ENCODE data around the gene ITGB2. TPM values are rescaled to one million over a fixed set of nuclear protein-coding genes. Genes with fewer than 3 reads are reported as not detected.

ITGB2 gene
- polyA plus RNA-seq, 1 of the 3 experiments (the other 2 are of a cell fraction): 0.77 TPM

DNA sequence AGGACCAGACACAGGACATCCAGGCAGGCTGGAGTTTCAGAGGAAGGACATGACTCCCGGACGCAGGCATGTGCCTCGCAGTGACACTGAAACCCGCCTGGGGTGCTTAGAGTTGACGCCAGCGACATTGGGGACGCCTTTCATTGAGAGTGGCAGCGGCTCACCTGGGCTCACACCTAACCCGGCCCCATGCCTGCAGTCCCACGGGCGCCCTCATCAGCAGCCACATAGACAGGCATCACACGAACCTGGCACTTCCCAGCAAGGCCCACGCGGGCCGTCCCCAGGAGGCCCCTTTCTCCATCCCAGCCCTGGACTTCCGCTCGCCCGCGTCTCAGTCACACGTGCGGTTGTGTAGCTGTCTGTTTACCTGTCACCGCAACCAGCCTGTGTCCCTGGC is 17.0 kb downstream of the ITGB2 start:
- Histone ChIP-seq H3K4me3 (ENCODE audit: low read depth in 2 of 2, low read length in 1 of 2) (no peak overlapping the region), H3K9ac (no peak overlapping the region), H3K36me3 (replicated peaks in 1 of 2; ENCODE audit: control insufficient read depth in 1 of 2, insufficient read depth in 2 of 2, low read length in 1 of 2) (no peaks in the 10 kb centered on the region), H3K9me3 (no peaks in the 10 kb centered on the region), H3K79me2 (ENCODE audit: insufficient read depth) (no peaks in the 10 kb centered on the region), H4K20me1 (ENCODE audit: insufficient read depth) (no peaks in the 10 kb centered on the region), H3K9me2 (no peaks in the 10 kb centered on the region), H3K4me2 (no peak overlapping the region), H3K27ac (ENCODE audit: low read depth in 2 of 2, low read length in 1 of 2) (no peak overlapping the region), H2AFZ (ENCODE audit: low read depth) (no peak overlapping the region), H3K27me3 (ENCODE audit: insufficient read depth) (peaks cover 5% of the 10 kb centered on the region; the same call in 1 of the 2 replicates), H3K4me1 (ENCODE audit: control insufficient read depth in 1 of 2, insufficient read depth in 2 of 2, low read depth in 1 of 2, low read length in 1 of 2) (no peaks in the 10 kb centered on the region), H3F3A (replicated peaks; ENCODE audit: insufficient read depth) (peaks cover 7% of the 10 kb centered on the region)
- 84% methylated on average over 15 of the region's 22 CpGs for WGBS (ENCODE audit: low lambda C conversion rate)
- no peak for DNase-seq
- CTCF ChIA-PET: interaction anchor here (0.7 kb wide), 1 partner anchor 123 kb away, joined by 3 read pairs; no protein-coding TSS in a partner anchor
- POLR2A ChIA-PET: no interaction called here
- no peak for TF ChIP-seq CHD2 (IDR thresholded peaks at IDR 0.05; ENCODE audit: low read length, partially characterized antibody)
- TF ChIP-seq, protein P1, sequence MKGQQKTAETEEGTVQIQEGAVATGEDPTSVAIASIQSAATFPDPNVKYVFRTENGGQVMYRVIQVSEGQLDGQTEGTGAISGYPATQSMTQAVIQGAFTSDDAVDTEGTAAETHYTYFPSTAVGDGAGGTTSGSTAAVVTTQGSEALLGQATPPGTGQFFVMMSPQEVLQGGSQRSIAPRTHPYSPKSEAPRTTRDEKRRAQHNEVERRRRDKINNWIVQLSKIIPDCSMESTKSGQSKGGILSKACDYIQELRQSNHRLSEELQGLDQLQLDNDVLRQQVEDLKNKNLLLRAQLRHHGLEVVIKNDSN (IDR thresholded peaks at IDR 0.05; ENCODE audit: borderline replicate concordance, low read depth): no peak
- TF ChIP-seq FOSL2 (IDR thresholded peaks at IDR 0.05; ENCODE audit: borderline replicate concordance, low read depth): no peak
- TF ChIP-seq ELF1 (IDR thresholded peaks at IDR 0.05): no peak
- no peak for TF ChIP-seq SMC3 (IDR thresholded peaks at IDR 0.05; ENCODE audit: low read depth, low read length)
- TF ChIP-seq RXRA (IDR thresholded peaks at IDR 0.05; ENCODE audit: borderline replicate concordance, low read depth): no peak
- TF ChIP-seq NRF1 (IDR thresholded peaks at IDR 0.05; ENCODE audit: low read depth, low read length): no peak
- TF ChIP-seq, protein P2, sequence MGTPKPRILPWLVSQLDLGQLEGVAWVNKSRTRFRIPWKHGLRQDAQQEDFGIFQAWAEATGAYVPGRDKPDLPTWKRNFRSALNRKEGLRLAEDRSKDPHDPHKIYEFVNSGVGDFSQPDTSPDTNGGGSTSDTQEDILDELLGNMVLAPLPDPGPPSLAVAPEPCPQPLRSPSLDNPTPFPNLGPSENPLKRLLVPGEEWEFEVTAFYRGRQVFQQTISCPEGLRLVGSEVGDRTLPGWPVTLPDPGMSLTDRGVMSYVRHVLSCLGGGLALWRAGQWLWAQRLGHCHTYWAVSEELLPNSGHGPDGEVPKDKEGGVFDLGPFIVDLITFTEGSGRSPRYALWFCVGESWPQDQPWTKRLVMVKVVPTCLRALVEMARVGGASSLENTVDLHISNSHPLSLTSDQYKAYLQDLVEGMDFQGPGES (IDR thresholded peaks at IDR 0.05; ENCODE audit: low read depth, low read length): no peak
- TF ChIP-seq SIN3A (IDR thresholded peaks at IDR 0.05; ENCODE audit: borderline replicate concordance, low read depth, low read length): no peak
- no peak for TF ChIP-seq GABPA (IDR thresholded peaks at IDR 0.05; ENCODE audit: low read depth)
- TF ChIP-seq FOXJ3 (CRISPR knock-in tag; IDR thresholded peaks at IDR 0.05): no peak
- no peak for TF ChIP-seq RAD21 (IDR thresholded peaks at IDR 0.05; ENCODE audit: low read length)
- TF ChIP-seq MXI1 (IDR thresholded peaks at IDR 0.05; ENCODE audit: low read depth, low read length): no peak

DNA sequence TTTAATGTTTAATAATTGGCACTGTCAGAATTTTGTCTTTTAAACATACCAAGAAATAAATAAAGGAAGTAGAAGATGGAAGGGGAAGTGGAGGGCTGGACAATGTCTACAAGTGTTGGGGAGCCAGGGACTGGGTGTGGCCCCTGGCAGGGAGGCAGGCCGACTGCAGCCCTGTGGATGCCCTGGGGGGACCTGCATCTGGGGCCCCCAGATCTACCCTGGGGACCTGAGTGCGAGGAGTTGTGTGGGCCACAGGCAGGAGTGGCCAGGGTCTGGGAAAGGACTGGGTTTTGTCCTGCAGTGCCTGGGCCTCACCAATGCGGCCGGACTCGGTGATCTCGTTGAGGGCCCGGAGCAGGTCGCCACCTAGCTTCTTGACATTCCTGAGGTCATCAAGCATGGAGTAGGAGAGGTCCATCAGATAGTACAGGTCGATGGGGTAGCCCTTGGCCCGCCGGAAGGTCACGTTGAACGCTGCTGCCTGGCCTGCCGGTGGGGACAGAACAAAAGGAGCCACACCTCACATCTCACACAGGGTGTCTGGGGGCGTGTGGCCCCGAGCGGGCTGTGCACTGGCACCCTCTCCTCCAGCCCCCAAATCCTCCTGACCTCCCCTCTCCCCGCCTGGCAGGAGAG is 17.5 kb downstream of the ITGB2 start:
- Histone ChIP-seq H3K4me1 (ENCODE audit: control insufficient read depth in 1 of 2, insufficient read depth in 2 of 2, low read depth in 1 of 2, low read length in 1 of 2) (no peaks in the 10 kb centered on the region), H3K4me3 (ENCODE audit: low read depth in 2 of 2, low read length in 1 of 2) (no peak overlapping the region), H3K36me3 (replicated peaks in 1 of 2; ENCODE audit: control insufficient read depth in 1 of 2, insufficient read depth in 2 of 2, low read length in 1 of 2) (no peaks in the 10 kb centered on the region), H3K27ac (ENCODE audit: low read depth in 2 of 2, low read length in 1 of 2) (no peak overlapping the region), H3K9me2 (no peaks in the 10 kb centered on the region), H3K9ac (no peak overlapping the region), H4K20me1 (ENCODE audit: insufficient read depth) (no peaks in the 10 kb centered on the region), H3K9me3 (no peaks in the 10 kb centered on the region), H3K27me3 (ENCODE audit: insufficient read depth) (peaks cover 8% of the 10 kb centered on the region; the same call in 1 of the 2 replicates), H3K4me2 (no peak overlapping the region), H3K79me2 (ENCODE audit: insufficient read depth) (no peaks in the 10 kb centered on the region), H3F3A (replicated peaks; ENCODE audit: insufficient read depth) (peaks cover 7% of the 10 kb centered on the region), H2AFZ (ENCODE audit: low read depth) (no peak overlapping the region)
- WGBS (ENCODE audit: low lambda C conversion rate): 79% methylated on average over 7 of the region's 18 CpGs
- no peak for DNase-seq
- CTCF ChIA-PET: interaction anchor here (0.7 kb wide), 1 partner anchor 124 kb away, joined by 3 read pairs; no protein-coding TSS in a partner anchor
- POLR2A ChIA-PET: no interaction called here
- TF ChIP-seq, protein P3, sequence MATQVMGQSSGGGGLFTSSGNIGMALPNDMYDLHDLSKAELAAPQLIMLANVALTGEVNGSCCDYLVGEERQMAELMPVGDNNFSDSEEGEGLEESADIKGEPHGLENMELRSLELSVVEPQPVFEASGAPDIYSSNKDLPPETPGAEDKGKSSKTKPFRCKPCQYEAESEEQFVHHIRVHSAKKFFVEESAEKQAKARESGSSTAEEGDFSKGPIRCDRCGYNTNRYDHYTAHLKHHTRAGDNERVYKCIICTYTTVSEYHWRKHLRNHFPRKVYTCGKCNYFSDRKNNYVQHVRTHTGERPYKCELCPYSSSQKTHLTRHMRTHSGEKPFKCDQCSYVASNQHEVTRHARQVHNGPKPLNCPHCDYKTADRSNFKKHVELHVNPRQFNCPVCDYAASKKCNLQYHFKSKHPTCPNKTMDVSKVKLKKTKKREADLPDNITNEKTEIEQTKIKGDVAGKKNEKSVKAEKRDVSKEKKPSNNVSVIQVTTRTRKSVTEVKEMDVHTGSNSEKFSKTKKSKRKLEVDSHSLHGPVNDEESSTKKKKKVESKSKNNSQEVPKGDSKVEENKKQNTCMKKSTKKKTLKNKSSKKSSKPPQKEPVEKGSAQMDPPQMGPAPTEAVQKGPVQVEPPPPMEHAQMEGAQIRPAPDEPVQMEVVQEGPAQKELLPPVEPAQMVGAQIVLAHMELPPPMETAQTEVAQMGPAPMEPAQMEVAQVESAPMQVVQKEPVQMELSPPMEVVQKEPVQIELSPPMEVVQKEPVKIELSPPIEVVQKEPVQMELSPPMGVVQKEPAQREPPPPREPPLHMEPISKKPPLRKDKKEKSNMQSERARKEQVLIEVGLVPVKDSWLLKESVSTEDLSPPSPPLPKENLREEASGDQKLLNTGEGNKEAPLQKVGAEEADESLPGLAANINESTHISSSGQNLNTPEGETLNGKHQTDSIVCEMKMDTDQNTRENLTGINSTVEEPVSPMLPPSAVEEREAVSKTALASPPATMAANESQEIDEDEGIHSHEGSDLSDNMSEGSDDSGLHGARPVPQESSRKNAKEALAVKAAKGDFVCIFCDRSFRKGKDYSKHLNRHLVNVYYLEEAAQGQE (IDR thresholded peaks at IDR 0.05; ENCODE audit: low read depth, low read length): no peak
- TF ChIP-seq FOXM1 (IDR thresholded peaks at IDR 0.05; ENCODE audit: low read depth) (no peak), RXRA (IDR thresholded peaks at IDR 0.05; ENCODE audit: borderline replicate concordance, low read depth) (no peak), GATA2 (CRISPR knock-in tag; IDR thresholded peaks at IDR 0.05) (no peak), NFIC (IDR thresholded peaks at IDR 0.05; ENCODE audit: borderline replicate concordance) (no peak)
- TF ChIP-seq, protein P4, sequence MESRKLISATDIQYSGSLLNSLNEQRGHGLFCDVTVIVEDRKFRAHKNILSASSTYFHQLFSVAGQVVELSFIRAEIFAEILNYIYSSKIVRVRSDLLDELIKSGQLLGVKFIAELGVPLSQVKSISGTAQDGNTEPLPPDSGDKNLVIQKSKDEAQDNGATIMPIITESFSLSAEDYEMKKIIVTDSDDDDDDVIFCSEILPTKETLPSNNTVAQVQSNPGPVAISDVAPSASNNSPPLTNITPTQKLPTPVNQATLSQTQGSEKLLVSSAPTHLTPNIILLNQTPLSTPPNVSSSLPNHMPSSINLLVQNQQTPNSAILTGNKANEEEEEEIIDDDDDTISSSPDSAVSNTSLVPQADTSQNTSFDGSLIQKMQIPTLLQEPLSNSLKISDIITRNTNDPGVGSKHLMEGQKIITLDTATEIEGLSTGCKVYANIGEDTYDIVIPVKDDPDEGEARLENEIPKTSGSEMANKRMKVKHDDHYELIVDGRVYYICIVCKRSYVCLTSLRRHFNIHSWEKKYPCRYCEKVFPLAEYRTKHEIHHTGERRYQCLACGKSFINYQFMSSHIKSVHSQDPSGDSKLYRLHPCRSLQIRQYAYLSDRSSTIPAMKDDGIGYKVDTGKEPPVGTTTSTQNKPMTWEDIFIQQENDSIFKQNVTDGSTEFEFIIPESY (IDR thresholded peaks at IDR 0.05; ENCODE audit: borderline replicate concordance, low read depth): no peak
- TF ChIP-seq, protein P2 (IDR thresholded peaks at IDR 0.05; ENCODE audit: low read depth, low read length): no peak
